Smooth muscle cell (in vitro differentiated cells): ENCODE measurements around the gene C9orf85. TPM values are rescaled to one million over a fixed set of nuclear protein-coding genes. Genes with fewer than 3 reads are reported as not detected.

Experiments used
- DNase-seq: peaks from one replicate; lab custom pipeline; 2025; ENCODE audit not compliant: unreplicated experiment; lab: John Stamatoyannopoulos, UW
- H2AFZ ChIP-seq: fragments of 200-600 bp; sonication (generic); 2 replicates; pipeline ENCODE4 v1.6.0; 2016; ENCODE audit warnings: antibody characterized with exemption, low read depth, mild to moderate bottlenecking
- H3F3A ChIP-seq: fragments of 200-600 bp; sonication (generic); 2 replicates; pipeline ENCODE4 v1.6.0; 2017; ENCODE audit warnings: antibody characterized with exemption, low read depth
- H3K27ac ChIP-seq: fragments of 200-600 bp; sonication (generic); 2 replicates; pipeline ENCODE4 v1.5.1; 2016; ENCODE audit warnings: low read depth, mild to moderate bottlenecking
- H3K27me3 ChIP-seq: fragments of 200-600 bp; sonication (generic); 2 replicates; pipeline ENCODE4 v1.6.1; 2016; ENCODE audit warnings: low read depth, mild to moderate bottlenecking
- H3K36me3 ChIP-seq: fragments of 200-600 bp; sonication (generic); 2 replicates; pipeline ENCODE4 v1.5.1; 2016; ENCODE audit warnings: low read depth
- H3K4me1 ChIP-seq: fragments of 200-600 bp; sonication (generic); 2 replicates; pipeline ENCODE4 v1.5.1; 2016; ENCODE audit warnings: low read depth
- H3K4me2 ChIP-seq: fragments of 200-600 bp; sonication (generic); 2 replicates; pipeline ENCODE4 v1.6.0; 2016; ENCODE audit warnings: mild to moderate bottlenecking
- H3K4me3 ChIP-seq: fragments of 200-600 bp; sonication (generic); 2 replicates; pipeline ENCODE4 v1.5.1; 2016; ENCODE audit warnings: mild to moderate bottlenecking
- H3K79me2 ChIP-seq: fragments of 200-600 bp; sonication (generic); 2 replicates; pipeline ENCODE4 v1.6.0; 2016; ENCODE audit warnings: low read depth, mild to moderate bottlenecking
- H3K9ac ChIP-seq: fragments of 200-600 bp; sonication (generic); 2 replicates; pipeline ENCODE4 v1.6.0; 2016; ENCODE audit warnings: low read depth
- H3K9me3 ChIP-seq: fragments of 200-600 bp; sonication (generic); replicated peaks from 2 replicates; pipeline ENCODE4 v1.5.1; 2016; ENCODE audit warnings: low read depth
- H4K20me1 ChIP-seq: fragments of 200-600 bp; sonication (generic); 2 replicates; pipeline ENCODE4 v1.6.0; 2016; ENCODE audit warnings: low read depth
- CTCF ChIP-seq: fragments of 200-600 bp; sonication (generic); IDR thresholded peaks from 2 replicates; pipeline ENCODE4 v1.5.1; 2017; ENCODE audit warnings: borderline replicate concordance, mild to moderate bottlenecking, antibody characterized with exemption; ENCODE audit not compliant: insufficient read depth, poor library complexity, severe bottlenecking
- WGBS: methylation state at CpG from one replicate; pipeline ENCODE4 v1.1.7; 2016; ENCODE audit warnings: low lambda C conversion rate; 5-methylcytosine and 5-hydroxymethylcytosine counted together
- polyA plus RNA-seq: library from polyadenylated mRNA; unstranded; fragments of >200 nt; fragmentation: Nextera tagmentation; extraction: Ambion mirVana; gene quantifications from 2 replicates; pipeline ENCODE4 v1.2.1, GENCODE V29; 2016
- total RNA-seq: library from RNA; depleted of rRNA; stranded (reverse); fragments of >200 nt; gene quantifications from 2 replicates; pipeline ENCODE4 v1.2.3, GENCODE V29; 2014

The C9orf85 gene
- total and polyA plus RNA-seq, 2 experiments from 2014 or later, result 10.2 to 11.8 TPM

- no peak for DNase-seq
- Histone ChIP-seq H3K27ac (no peak overlapping the region), H3K9ac (no peak overlapping the region), H3K9me3 (peaks cover 10% of the 10 kb centered on the region), H3K27me3 (no peaks in the 10 kb centered on the region), H3K36me3 (peaks cover 20% of the 10 kb centered on the region), H4K20me1 (peaks cover 28% of the 10 kb centered on the region), H3K4me2 (no peak overlapping the region), H3K79me2 (peaks cover 100% of the 10 kb centered on the region), H3F3A (no peaks in the 10 kb centered on the region), H2AFZ (no peak overlapping the region), H3K4me1 (no peaks in the 10 kb centered on the region), H3K4me3 (no peak overlapping the region)
- TF ChIP-seq CTCF, result no peak
- 91% methylated on average over 2 of the region's 2 CpGs for WGBS
Observed at GRCh38 chr9:71879644-71880174, 31.7 kb upstream of the C9orf85 start.

- H3K4me3 ChIP-seq, result no peak overlapping the region
- TF ChIP-seq CTCF, result no peak
- H3K36me3 ChIP-seq, result peaks cover 14% of the 10 kb centered on the region
- no peak overlapping the region for H3K27ac ChIP-seq
- H3K9ac ChIP-seq, result no peak overlapping the region
- H3K4me1 ChIP-seq, result no peaks in the 10 kb centered on the region
- peaks cover 100% of the 10 kb centered on the region for H3K79me2 ChIP-seq
- H3F3A ChIP-seq, result no peaks in the 10 kb centered on the region
- H3K27me3 ChIP-seq, result no peaks in the 10 kb centered on the region
- DNase-seq, result no peak
- H2AFZ ChIP-seq, result no peak overlapping the region
- H3K4me2 ChIP-seq, result no peak overlapping the region
- peaks cover 43% of the 10 kb centered on the region for H4K20me1 ChIP-seq
- H3K9me3 ChIP-seq, result peaks cover 6% of the 10 kb centered on the region
Observed at GRCh38 chr9:71884005-71884404, 27.4 kb upstream of the C9orf85 start.

GRCh38 chr9:71885467-71885866, 26.0 kb upstream of the C9orf85 start:
- WGBS, result 87% methylated on average over 2 of the region's 2 CpGs
- Histone ChIP-seq H3K4me3 (no peak overlapping the region), H4K20me1 (peaks cover 54% of the 10 kb centered on the region), H3K79me2 (peaks cover 100% of the 10 kb centered on the region), H3K27me3 (no peaks in the 10 kb centered on the region), H3K4me2 (no peak overlapping the region), H3K27ac (no peak overlapping the region), H3K36me3 (peaks cover 14% of the 10 kb centered on the region), H3K9ac (no peak overlapping the region), H3F3A (no peaks in the 10 kb centered on the region), H2AFZ (no peak overlapping the region), H3K4me1 (no peaks in the 10 kb centered on the region), H3K9me3 (no peaks in the 10 kb centered on the region)
- DNase-seq, result no peak
- TF ChIP-seq CTCF, result no peak

- Histone ChIP-seq H3K79me2 (peaks cover 100% of the 10 kb centered on the region), H3K36me3 (peaks cover 14% of the 10 kb centered on the region), H3K9me3 (no peaks in the 10 kb centered on the region), H3K27ac (no peak overlapping the region), H3K27me3 (no peaks in the 10 kb centered on the region), H4K20me1 (peaks cover 58% of the 10 kb centered on the region), H3K4me3 (no peak overlapping the region), H3K4me2 (no peak overlapping the region), H3K4me1 (no peaks in the 10 kb centered on the region), H3F3A (no peaks in the 10 kb centered on the region), H2AFZ (no peak overlapping the region), H3K9ac (no peak overlapping the region)
- no peak for TF ChIP-seq CTCF
- 100% methylated on average over 1 of the region's 1 CpG for WGBS
- no peak for DNase-seq
Observed at GRCh38 chr9:71886015-71886414, 25.4 kb upstream of the C9orf85 start.
